Spinal cord (tissue), 10 donors: ENCODE data around the gene NPL. TPM values are rescaled to one million over a fixed set of nuclear protein-coding genes. Genes with fewer than 3 reads are reported as not detected.

Source experiments
- DNase-seq, 6 donors: peaks; one replicate each; pipeline versions ENCODE4 v3.0.0 to v3.0.0-alpha.2; 2013 to 2015; ENCODE audit warnings: low spot score in 6 of 6, low read depth in 4 of 6
- H3K27ac ChIP-seq: one replicate; pipeline ENCODE4 v1.5.1; 2013; ENCODE audit warnings: low read depth, low read length, control low read depth
- H3K27me3 ChIP-seq: one replicate; pipeline ENCODE4 v1.6.1; 2013; ENCODE audit warnings: low read length; ENCODE audit not compliant: control insufficient read depth, insufficient read depth
- H3K36me3 ChIP-seq: one replicate; pipeline ENCODE4 v1.6.1; 2013; ENCODE audit warnings: low read length; ENCODE audit not compliant: control insufficient read depth, insufficient read depth
- H3K4me1 ChIP-seq: one replicate; pipeline ENCODE4 v1.6.1; 2013; ENCODE audit warnings: low read length; ENCODE audit not compliant: control insufficient read depth, insufficient read depth
- H3K4me3 ChIP-seq: one replicate; pipeline ENCODE4 v1.5.1; 2013; ENCODE audit warnings: low read depth, low read length, control low read depth
- H3K9me3 ChIP-seq: one replicate; pipeline ENCODE4 v1.6.1; 2013; ENCODE audit warnings: low read length; ENCODE audit not compliant: control insufficient read depth, insufficient read depth
- WGBS: methylation state at CpG from one replicate; pipeline ENCODE4 v1.1.5; 2013; ENCODE audit warnings: missing lambda C conversion rate; ENCODE audit not compliant: insufficient coverage; 5-methylcytosine and 5-hydroxymethylcytosine counted together
- polyA plus RNA-seq, 2 donors: library from polyadenylated mRNA; unstranded; fragments of 120-200 nt; gene quantifications; one replicate each; pipeline ENCODE4 v1.2.1, GENCODE V29; 2013; ENCODE audit not compliant: insufficient read length in 2 of 2
- total RNA-seq, 2 donors: library from RNA; depleted of rRNA in 1 of 2; stranded (reverse); fragments of 120-200 nt in 1 of 2; fragments of >200 nt in 1 of 2; gene quantifications; one replicate each; pipeline versions ENCODE4 v1.2.3 to v1.2.4, GENCODE V29; 2013 to 2014
- donor health status: healthy.

NPL gene
- total and polyA plus RNA-seq, 4 donors: 14.3 to 60.3 (median 17.8) TPM

DNA sequence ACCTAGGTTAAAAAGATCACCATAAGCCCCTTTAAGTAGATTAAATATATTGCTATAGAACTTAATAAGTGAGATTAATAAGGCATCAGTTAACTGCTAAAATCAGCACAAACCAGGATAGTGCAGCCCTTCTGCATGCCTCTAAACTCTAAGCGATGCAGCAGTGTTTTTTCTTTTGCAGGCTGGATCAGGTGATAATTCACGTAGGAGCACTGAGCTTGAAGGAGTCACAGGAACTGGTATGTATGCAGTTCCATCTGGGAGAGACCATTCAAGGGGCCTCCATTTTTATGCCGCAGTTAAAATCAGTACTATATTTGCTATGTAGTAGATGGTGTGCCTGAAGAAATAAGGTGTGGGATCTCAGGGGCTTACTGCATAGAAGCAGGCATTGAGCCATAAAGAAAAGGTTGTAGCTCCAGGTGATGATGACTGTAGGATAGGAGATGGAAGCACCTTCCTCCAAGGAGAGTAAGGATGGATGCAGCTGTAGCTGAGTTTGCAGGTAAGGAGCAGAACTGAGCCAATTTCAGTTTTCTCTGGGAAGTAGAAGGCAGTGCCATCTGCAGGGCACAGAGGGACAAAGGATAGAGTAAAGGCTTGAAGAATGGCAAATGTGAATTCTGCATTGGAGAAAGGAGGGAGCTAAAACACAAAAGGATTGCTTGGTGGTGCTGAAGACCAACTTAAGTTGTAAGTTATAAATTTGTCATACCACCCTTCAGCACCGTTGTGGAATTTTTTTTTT is 22.6 kb downstream of the NPL start:
- peak in 1 of 6 donors; percentile 81 for DNase-seq
- Histone ChIP-seq H3K9me3 (no peaks in the 10 kb centered on the region), H3K27ac (no peak overlapping the region), H3K36me3 (peaks cover 7% of the 10 kb centered on the region), H3K27me3 (no peaks in the 10 kb centered on the region), H3K4me3 (no peak overlapping the region), H3K4me1 (no peaks in the 10 kb centered on the region)
- 92% methylated on average over 3 of the region's 4 CpGs for WGBS

DNA sequence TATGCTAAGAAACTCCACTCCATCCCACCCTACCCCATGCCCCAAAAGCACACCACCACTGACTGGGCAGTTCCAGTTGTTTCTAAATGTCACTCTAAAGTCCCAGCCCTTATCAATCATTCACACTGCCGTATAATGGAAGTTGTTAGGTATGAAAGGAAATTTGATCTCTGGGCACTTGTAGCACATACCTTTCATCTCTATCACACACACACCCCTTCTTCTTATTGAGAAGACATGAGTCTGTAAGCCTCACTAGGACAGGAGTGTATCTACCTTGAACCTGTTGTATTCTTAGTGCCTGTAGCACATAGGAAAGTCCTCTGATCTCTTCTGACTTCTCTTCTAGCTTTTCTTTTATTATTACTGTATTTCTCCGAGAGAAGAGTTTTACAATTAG is 27.3 kb downstream of the NPL start:
- Histone ChIP-seq H3K9me3 (no peaks in the 10 kb centered on the region), H3K4me1 (no peaks in the 10 kb centered on the region), H3K27me3 (no peaks in the 10 kb centered on the region), H3K27ac (no peak overlapping the region), H3K36me3 (peaks cover 3% of the 10 kb centered on the region), H3K4me3 (no peak overlapping the region)
- no peak for DNase-seq
- WGBS: no CpG with 5 or more reads among the region's 2 CpGs

DNA sequence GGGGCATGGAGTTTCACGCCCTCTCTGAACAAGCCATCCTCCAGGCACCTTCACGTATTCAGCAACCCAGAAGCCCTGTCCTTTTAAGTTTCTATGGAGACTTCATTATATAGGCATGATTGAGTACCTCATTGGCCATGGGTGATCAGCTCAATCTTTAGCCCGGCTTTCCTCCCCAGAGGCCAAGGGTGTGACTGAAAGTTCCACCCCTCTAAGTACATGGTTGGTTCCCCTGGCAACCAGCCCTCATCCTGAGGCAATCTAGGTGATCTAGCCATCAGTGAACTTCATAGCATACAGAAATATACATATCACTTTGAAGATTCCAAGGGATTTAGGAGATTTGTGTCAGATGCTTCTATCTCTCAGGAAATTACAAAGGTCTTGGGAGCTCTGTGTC is 28.2 kb downstream of the NPL start:
- Histone ChIP-seq H3K27ac (no peak overlapping the region), H3K9me3 (no peaks in the 10 kb centered on the region), H3K27me3 (no peaks in the 10 kb centered on the region), H3K4me1 (no peaks in the 10 kb centered on the region), H3K36me3 (peaks cover 3% of the 10 kb centered on the region), H3K4me3 (no peak overlapping the region)
- DNase-seq: no peak
- 33% methylated on average over 1 of the region's 3 CpGs for WGBS

DNA sequence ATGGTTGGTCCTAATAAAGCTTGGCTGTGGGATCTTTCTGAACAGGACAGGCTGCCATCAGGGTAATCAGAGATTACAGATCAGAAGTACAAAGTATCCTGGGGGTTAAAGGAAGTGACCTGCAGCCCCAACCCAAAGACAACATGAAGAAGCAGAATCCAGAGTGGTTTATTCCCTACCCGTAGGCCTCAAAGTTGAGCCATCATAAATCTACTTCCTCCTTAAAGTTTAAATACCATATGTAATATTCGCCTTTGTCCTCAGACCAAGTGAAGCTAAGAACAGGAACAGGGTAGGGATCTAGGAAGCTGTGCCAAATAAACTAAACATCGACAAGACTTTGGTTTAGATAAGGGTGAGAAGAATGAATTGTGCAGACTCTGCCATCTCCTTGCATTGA is 33.6 kb downstream of the NPL start:
- Histone ChIP-seq H3K4me3 (no peak overlapping the region), H3K9me3 (no peaks in the 10 kb centered on the region), H3K4me1 (no peaks in the 10 kb centered on the region), H3K27me3 (no peaks in the 10 kb centered on the region), H3K27ac (no peak overlapping the region), H3K36me3 (no peaks in the 10 kb centered on the region)
- no peak for DNase-seq
- no CpG with 5 or more reads among the region's 3 CpGs for WGBS

DNA sequence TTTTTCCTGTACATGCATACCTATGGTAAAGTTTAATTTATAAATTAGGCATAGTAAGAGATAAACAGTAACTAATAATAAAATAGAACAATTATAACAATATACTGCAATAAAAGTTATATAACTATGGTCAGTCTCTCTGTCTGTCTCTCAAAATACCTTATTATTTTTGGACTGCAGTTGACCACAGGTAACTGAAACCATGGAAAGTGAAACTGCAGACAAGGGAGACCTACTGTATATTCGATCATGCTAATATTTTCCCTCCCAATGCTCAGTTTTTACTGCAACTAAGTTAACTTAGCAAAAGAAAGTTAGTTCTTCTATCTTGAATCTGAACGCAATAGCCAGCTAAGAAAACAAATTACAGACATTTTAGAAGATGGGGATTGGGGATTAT is 37.3 kb downstream of the NPL start:
- H3K4me3 ChIP-seq: no peak overlapping the region
- DNase-seq: no peak
- H3K4me1 ChIP-seq: no peaks in the 10 kb centered on the region
- no peaks in the 10 kb centered on the region for H3K9me3 ChIP-seq
- H3K36me3 ChIP-seq: no peaks in the 10 kb centered on the region
- no CpG with 5 or more reads among the region's 2 CpGs for WGBS
- no peaks in the 10 kb centered on the region for H3K27me3 ChIP-seq
- H3K27ac ChIP-seq: no peak overlapping the region

DNA sequence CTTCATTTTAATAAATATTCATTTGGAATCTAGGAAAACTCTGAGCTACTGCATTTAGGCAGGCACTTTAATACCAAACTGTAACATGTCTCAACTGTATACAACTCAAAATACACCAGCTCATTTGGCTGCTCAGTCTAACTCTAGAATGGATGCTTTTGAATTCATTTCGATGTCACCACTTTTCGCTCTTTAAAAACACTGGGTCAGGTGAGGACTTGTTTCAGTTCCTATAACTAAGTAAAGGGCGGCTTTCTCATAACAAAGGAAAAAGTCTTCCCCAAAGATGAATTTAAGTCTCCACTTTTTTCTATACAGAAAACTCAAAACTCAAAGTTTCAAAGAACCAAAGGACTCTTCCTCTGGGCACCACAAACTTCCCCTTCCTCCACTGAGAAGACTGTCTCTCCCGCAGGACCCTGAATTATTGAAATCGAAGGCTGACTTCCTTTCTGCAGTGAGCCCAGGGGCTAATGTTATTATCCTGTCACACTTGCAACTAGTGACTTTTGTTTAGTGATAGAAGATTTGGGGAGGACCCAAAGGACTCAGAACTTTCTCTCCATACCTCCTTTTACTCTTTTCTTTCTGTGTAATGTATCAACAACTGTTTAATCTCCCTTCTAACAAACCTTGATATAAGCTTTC is 39.8 kb downstream of the NPL start:
- no peaks in the 10 kb centered on the region for H3K27me3 ChIP-seq
- WGBS: 92% methylated on average over 2 of the region's 5 CpGs
- no peaks in the 10 kb centered on the region for H3K9me3 ChIP-seq
- no peaks in the 10 kb centered on the region for H3K36me3 ChIP-seq
- no peak overlapping the region for H3K27ac ChIP-seq
- H3K4me1 ChIP-seq: no peaks in the 10 kb centered on the region
- no peak for DNase-seq
- no peak overlapping the region for H3K4me3 ChIP-seq

DNA sequence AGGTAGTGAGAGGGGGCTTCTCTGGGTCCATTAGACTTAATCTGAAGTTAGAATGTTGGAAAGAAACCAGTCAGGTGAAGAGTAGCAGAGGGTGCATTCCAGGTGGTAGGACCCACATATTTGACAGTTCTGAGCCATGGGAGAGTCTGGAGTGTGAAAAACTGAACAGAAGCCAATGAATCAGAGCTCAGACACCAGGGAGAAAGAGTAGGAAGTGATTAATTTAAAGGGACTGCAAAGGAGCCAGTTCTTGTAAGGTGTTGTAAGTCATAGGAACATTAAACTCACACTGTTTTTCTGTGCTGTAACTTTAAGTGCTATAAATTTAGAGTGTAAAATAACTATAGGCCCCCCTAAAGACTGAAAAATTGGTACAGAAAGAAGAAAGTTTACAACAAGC is 43.7 kb downstream of the NPL start:
- H3K4me3 ChIP-seq: no peak overlapping the region
- no peaks in the 10 kb centered on the region for H3K9me3 ChIP-seq
- no peak for DNase-seq
- peaks cover 1% of the 10 kb centered on the region for H3K4me1 ChIP-seq
- no peak overlapping the region for H3K27ac ChIP-seq
- H3K36me3 ChIP-seq: no peaks in the 10 kb centered on the region
- no peaks in the 10 kb centered on the region for H3K27me3 ChIP-seq

DNA sequence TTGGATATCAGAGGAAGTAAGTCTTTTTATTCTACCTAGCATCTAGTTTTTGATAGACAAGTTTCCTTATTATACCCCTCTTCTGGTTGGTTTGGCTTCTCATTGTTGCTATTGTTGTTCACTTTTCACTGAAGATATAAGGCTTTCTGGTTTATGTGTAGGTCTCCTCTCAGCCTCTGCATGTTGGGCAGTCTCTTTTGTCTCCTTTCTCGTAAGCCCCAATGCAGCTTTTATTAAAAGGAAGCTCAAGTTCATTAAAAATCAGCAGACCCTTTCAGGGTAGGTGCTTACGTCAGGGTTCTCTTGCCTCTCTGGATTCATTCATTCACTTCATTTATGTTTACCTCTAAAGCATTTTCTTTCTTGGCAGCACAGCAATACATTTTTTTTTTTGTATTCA is 44.8 kb downstream of the NPL start:
- peaks cover 6% of the 10 kb centered on the region for H3K4me1 ChIP-seq
- DNase-seq: peak in 2 of 6 donors; percentile 26 to 43
- H3K27me3 ChIP-seq: no peaks in the 10 kb centered on the region
- WGBS: 16% methylated on average over 2 of the region's 2 CpGs
- H3K9me3 ChIP-seq: no peaks in the 10 kb centered on the region
- H3K27ac ChIP-seq: no peak overlapping the region
- no peak overlapping the region for H3K4me3 ChIP-seq
- no peaks in the 10 kb centered on the region for H3K36me3 ChIP-seq

DNA sequence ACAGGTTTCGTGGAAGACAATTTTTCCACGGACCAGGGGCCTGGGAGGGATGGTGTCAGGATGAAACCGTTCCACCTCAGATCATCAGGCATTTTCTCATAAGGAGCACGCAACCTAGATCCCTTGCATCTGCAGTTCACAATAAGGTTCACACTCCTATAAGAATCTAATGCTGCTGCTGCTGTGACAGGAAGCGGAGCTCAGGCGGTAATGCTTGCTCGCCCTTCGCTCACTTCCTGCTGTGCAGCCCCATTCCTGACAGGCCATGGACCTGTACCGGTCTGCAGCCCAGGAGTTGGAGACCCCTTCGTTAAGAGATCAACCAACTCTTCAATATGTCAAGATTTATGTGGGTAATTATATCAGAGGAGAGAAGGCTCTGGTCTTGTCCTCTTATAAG is 46.2 kb downstream of the NPL start:
- Histone ChIP-seq H3K36me3 (no peaks in the 10 kb centered on the region), H3K27me3 (no peaks in the 10 kb centered on the region), H3K9me3 (no peaks in the 10 kb centered on the region), H3K27ac (no peak overlapping the region), H3K4me1 (peaks cover 11% of the 10 kb centered on the region), H3K4me3 (no peak overlapping the region)
- DNase-seq: no peak
- WGBS: 100% methylated on average over 3 of the region's 10 CpGs
